Measurements from ENCODE around the gene P4HTM. TPM values are rescaled to one million over a fixed set of nuclear protein-coding genes. Genes with fewer than 3 reads are reported as not detected.

P4HTM gene
- total and polyA plus RNA-seq, 2 donors (not counting 3 experiments of a cell fraction or from before 2014, with no cell fraction given), result 23.0 to 32.7 TPM

DNA sequence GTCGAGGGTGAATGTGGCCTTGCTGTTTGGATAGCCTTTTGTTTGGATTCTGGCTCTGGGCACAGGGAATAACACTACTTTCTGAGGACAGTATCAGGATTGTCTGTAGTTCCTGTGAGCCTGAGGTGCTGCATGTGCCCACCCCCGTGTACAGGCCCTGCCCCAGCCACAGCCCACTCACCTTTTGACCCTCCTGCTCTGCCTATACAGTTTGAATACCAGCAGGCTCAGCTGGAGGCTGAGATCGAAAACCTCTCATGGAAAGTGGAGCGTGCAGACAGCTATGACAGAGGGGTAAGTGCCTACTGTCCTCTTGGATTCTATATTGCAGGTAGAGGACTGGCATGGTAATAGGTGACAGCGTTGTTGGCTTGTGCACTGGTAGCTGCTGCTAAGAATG is 7.4 kb upstream of the P4HTM start:
- DNase-seq (ENCODE audit: low read depth, low spot score) (no peak), FAIRE-seq (no peak)
- ChIA-PET POLR2A (no interaction called here), CTCF (no interaction called here)
- Histone ChIP-seq H3K36me3 (ENCODE audit: control insufficient read depth in 2 of 2, extremely low read depth in 1 of 2, insufficient read depth in 2 of 2, low read length in 2 of 2) (peaks cover 26 to 36% of the 10 kb centered on the region in 2 experiments), H3K9me1 (replicated peaks; ENCODE audit: control insufficient read depth, extremely low read depth, insufficient read depth, low read length) (no peaks in the 10 kb centered on the region), H3K27me3 (ENCODE audit: control insufficient read depth in 2 of 2, insufficient read depth in 2 of 2, low read length in 2 of 2) (no peaks in the 10 kb centered on the region), H4K20me1 (replicated peaks; ENCODE audit: control insufficient read depth, extremely low read depth, insufficient read depth, low read length) (no peaks in the 10 kb centered on the region), H3K27ac (ENCODE audit: insufficient read depth, low read depth, low read length) (no peak overlapping the region), H2AFZ (ENCODE audit: low read depth, low read length) (no peak overlapping the region), H3K79me2 (ENCODE audit: control insufficient read depth, insufficient read depth, low read length) (no peaks in the 10 kb centered on the region), H3K4me1 (ENCODE audit: control insufficient read depth, extremely low read depth, insufficient read depth, low read length) (peaks cover 4% of the 10 kb centered on the region), H3K4me2 (ENCODE audit: insufficient read depth, low read length) (no peak overlapping the region), H3K9me3 (replicated peaks; ENCODE audit: control insufficient read depth, insufficient read depth, low read length) (no peaks in the 10 kb centered on the region), H3K9ac (replicated peaks; ENCODE audit: extremely low read depth, insufficient read depth, low read length) (no peak overlapping the region), H3K4me3 (replicated peaks in 1 of 3; ENCODE audit: insufficient read depth in 1 of 3, low read depth in 1 of 3, low read length in 3 of 3) (no peak overlapping the region)
- dilution Hi-C loops (cut with MboI; ENCODE audit: extremely low pct_ligation_motif_present, low sequenced_read_pairs), result no loop called here
- intact Hi-C loops (cut with micrococcal nuclease), result no loop called here
- no TSS peak for BruUV-seq (replicated peaks)
- no peak for TF ChIP-seq GATA2 (IDR thresholded peaks at IDR 0.05; ENCODE audit: insufficient read depth, insufficient read length, low read depth, low read length)
- no peak for TF ChIP-seq FOS (IDR thresholded peaks at IDR 0.05; ENCODE audit: borderline replicate concordance, insufficient read depth, low read length)
- no peak for TF ChIP-seq POLR2AphosphoS5 (IDR thresholded peaks at IDR 0.05; ENCODE audit: insufficient read depth, low read depth, low read length)
- no peak for TF ChIP-seq POLR2A (IDR thresholded peaks at IDR 0.05; ENCODE audit: low read depth, low read length)
- TF ChIP-seq JUN (IDR thresholded peaks at IDR 0.05; ENCODE audit: borderline replicate concordance, insufficient read depth, insufficient read length, low read depth), result no peak
- TF ChIP-seq, protein P1, sequence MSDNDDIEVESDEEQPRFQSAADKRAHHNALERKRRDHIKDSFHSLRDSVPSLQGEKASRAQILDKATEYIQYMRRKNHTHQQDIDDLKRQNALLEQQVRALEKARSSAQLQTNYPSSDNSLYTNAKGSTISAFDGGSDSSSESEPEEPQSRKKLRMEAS (IDR thresholded peaks at IDR 0.05; ENCODE audit: insufficient read depth, insufficient read length), result no peak
- no peak for TF ChIP-seq MYC (IDR thresholded peaks at IDR 0.05; ENCODE audit: low read depth, low read length)

DNA sequence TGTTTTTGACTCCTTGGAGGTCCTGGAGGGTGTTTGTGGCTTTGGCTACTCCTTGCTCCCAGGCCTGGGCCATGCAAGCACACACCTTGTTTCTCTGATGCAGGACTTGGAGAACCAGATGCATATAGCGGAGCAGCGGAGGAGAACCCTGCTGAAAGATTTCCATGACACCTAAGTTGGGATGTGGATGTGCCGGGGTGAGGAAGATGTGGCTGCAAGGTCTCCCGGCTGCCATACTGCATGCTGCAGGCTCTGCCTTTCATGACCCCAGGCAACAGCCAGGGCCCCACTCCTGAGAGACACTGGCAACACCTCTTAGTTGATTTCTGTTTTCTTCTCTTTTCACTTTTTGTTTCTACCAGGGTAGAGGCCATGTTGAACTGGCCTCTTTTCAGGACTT is 6.9 kb upstream of the P4HTM start:
- intact Hi-C loops (cut with micrococcal nuclease) (no loop called here), dilution Hi-C loops (cut with MboI; ENCODE audit: extremely low pct_ligation_motif_present, low sequenced_read_pairs) (no loop called here)
- no peaks in the 10 kb centered on the region for H3K79me2 ChIP-seq (ENCODE audit: control insufficient read depth, insufficient read depth, low read length)
- H3K9ac ChIP-seq (replicated peaks; ENCODE audit: extremely low read depth, insufficient read depth, low read length), result no peak overlapping the region
- no peak overlapping the region for H2AFZ ChIP-seq (ENCODE audit: low read depth, low read length)
- TF ChIP-seq GATA2 (IDR thresholded peaks at IDR 0.05; ENCODE audit: insufficient read depth, insufficient read length, low read depth, low read length) (no peak), POLR2AphosphoS5 (IDR thresholded peaks at IDR 0.05; ENCODE audit: insufficient read depth, low read depth, low read length) (no peak), JUN (IDR thresholded peaks at IDR 0.05; ENCODE audit: borderline replicate concordance, insufficient read depth, insufficient read length, low read depth) (no peak), MYC (IDR thresholded peaks at IDR 0.05; ENCODE audit: low read depth, low read length) (no peak), POLR2A (IDR thresholded peaks at IDR 0.05; ENCODE audit: low read depth, low read length) (no peak), FOS (IDR thresholded peaks at IDR 0.05; ENCODE audit: borderline replicate concordance, insufficient read depth, low read length) (no peak), EZH2 (IDR thresholded peaks at IDR 0.05; ENCODE audit: borderline replicate concordance, low read depth, low read length, severe bottlenecking) (no peak)
- TF ChIP-seq, protein P1 (IDR thresholded peaks at IDR 0.05; ENCODE audit: insufficient read depth, insufficient read length), result no peak
- TF ChIP-seq, protein P2, sequence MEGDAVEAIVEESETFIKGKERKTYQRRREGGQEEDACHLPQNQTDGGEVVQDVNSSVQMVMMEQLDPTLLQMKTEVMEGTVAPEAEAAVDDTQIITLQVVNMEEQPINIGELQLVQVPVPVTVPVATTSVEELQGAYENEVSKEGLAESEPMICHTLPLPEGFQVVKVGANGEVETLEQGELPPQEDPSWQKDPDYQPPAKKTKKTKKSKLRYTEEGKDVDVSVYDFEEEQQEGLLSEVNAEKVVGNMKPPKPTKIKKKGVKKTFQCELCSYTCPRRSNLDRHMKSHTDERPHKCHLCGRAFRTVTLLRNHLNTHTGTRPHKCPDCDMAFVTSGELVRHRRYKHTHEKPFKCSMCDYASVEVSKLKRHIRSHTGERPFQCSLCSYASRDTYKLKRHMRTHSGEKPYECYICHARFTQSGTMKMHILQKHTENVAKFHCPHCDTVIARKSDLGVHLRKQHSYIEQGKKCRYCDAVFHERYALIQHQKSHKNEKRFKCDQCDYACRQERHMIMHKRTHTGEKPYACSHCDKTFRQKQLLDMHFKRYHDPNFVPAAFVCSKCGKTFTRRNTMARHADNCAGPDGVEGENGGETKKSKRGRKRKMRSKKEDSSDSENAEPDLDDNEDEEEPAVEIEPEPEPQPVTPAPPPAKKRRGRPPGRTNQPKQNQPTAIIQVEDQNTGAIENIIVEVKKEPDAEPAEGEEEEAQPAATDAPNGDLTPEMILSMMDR (IDR thresholded peaks at IDR 0.05; ENCODE audit: extremely low read depth in 1 of 2, insufficient read depth in 1 of 2, low read depth in 1 of 2, low read length in 2 of 2), result no peak
- H3K9me3 ChIP-seq (replicated peaks; ENCODE audit: control insufficient read depth, insufficient read depth, low read length), result no peaks in the 10 kb centered on the region
- no peak for DNase-seq (ENCODE audit: low read depth, low spot score)
- FAIRE-seq, result no peak
- no TSS peak for BruUV-seq (replicated peaks)
- H3K27ac ChIP-seq (ENCODE audit: insufficient read depth, low read depth, low read length), result no peak overlapping the region
- H3K27me3 ChIP-seq (ENCODE audit: control insufficient read depth in 2 of 2, insufficient read depth in 2 of 2, low read length in 2 of 2), result no peaks in the 10 kb centered on the region
- peaks cover 4% of the 10 kb centered on the region for H3K4me1 ChIP-seq (ENCODE audit: control insufficient read depth, extremely low read depth, insufficient read depth, low read length)
- H3K9me1 ChIP-seq (replicated peaks; ENCODE audit: control insufficient read depth, extremely low read depth, insufficient read depth, low read length), result no peaks in the 10 kb centered on the region
- CTCF ChIA-PET, result no interaction called here
- POLR2A ChIA-PET, result no interaction called here
- H3K36me3 ChIP-seq (ENCODE audit: control insufficient read depth in 2 of 2, extremely low read depth in 1 of 2, insufficient read depth in 2 of 2, low read length in 2 of 2), result peaks cover 22 to 35% of the 10 kb centered on the region in 2 experiments
- H3K4me2 ChIP-seq (ENCODE audit: insufficient read depth, low read length), result no peak overlapping the region
- H4K20me1 ChIP-seq (replicated peaks; ENCODE audit: control insufficient read depth, extremely low read depth, insufficient read depth, low read length), result no peaks in the 10 kb centered on the region
- no peak overlapping the region for H3K4me3 ChIP-seq (replicated peaks in 1 of 3; ENCODE audit: insufficient read depth in 1 of 3, low read depth in 1 of 3, low read length in 3 of 3)

Measured in endothelial cell of umbilical vein (primary cell).